NT2/D1 (cell line): Measurements from ENCODE around the gene CDON.

Experiments used
- YY1 ChIP-seq: IDR thresholded peaks from 2 replicates; pipeline ENCODE4 v1.6.1; 2011; ENCODE audit not compliant: insufficient read length, insufficient read depth
- ZNF274 ChIP-seq: IDR thresholded peaks from 2 replicates; pipeline ENCODE4 v1.6.1; 2011; ENCODE audit warnings: mild to moderate bottlenecking, low read depth, low read length

DNA sequence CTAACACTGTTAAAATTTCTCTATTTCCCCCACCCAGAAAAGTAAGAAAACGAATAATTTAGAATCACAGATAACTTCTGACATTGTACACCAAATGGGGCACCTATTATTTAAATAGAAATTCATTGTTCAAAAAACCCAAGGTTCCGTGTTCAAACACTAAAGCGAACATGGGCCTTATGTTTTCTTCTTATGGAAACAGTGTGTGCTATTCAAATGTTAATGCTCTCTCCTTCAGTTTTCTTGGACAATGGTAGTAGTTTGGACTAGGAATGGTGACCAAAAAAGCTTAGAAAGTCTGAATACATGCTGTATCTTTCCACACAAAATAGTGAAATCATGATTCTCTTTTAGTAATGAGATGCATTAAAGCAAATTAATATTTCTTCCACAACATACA lies 83.2 kb downstream of the CDON start:
- TF ChIP-seq ZNF274, result no peak
- TF ChIP-seq YY1, result no peak
